ENCODE measurements around the gene EIF4E2. TPM values are rescaled to one million over a fixed set of nuclear protein-coding genes. Genes with fewer than 3 reads are reported as not detected.

Gene EIF4E2
- total RNA-seq, 1 experiment from 2014 or later, result 76.6 TPM

DNA sequence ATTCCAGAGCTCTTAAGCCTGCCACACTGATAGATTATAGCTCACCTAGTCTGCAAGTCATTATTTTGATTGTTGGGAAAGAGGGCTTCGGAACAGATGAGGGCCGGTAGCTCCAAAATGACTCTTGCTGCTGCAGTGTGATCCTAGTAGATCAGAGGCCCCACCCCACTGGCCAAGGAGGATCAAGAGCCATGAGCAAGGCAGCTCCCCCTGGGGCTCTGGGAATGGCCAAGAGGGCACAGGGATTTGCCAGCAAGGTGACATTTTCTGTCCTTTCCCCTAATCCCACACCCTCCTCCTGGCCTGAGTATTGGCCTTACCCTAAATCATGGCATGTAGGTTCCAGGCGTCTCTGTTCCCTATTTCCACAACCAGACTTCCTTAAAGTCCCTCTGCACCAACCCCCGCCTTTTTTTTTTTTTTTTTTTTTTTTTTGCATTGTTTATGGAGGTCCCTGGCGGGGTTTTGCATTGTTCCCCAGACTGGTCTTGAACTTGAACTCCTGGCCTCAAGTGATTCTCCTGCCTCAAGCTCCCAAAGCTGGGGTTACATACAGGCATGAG is 36.5 kb downstream of the EIF4E2 start:
- Mint-ChIP-seq H3K27me3 (ENCODE audit: unreplicated experiment) (no peaks in the 10 kb centered on the region), H3K36me3 (ENCODE audit: insufficient read depth, unreplicated experiment) (peaks cover 5% of the 10 kb centered on the region), H3K27ac (ENCODE audit: unreplicated experiment) (no peak overlapping the region), H3K4me1 (ENCODE audit: low read depth, unreplicated experiment) (peaks cover 12% of the 10 kb centered on the region), H3K4me3 (ENCODE audit: low read depth, unreplicated experiment) (no peak overlapping the region), H3K9me3 (ENCODE audit: low read depth, unreplicated experiment) (no peaks in the 10 kb centered on the region)
- no TSS peak for BruUV-seq (replicated peaks)
- CTCF ChIA-PET, result interaction anchor here (0.6 kb wide), 1 partner anchor 461 kb away, joined by 5 read pairs; no protein-coding TSS in a partner anchor
- TF ChIP-seq, protein P1, sequence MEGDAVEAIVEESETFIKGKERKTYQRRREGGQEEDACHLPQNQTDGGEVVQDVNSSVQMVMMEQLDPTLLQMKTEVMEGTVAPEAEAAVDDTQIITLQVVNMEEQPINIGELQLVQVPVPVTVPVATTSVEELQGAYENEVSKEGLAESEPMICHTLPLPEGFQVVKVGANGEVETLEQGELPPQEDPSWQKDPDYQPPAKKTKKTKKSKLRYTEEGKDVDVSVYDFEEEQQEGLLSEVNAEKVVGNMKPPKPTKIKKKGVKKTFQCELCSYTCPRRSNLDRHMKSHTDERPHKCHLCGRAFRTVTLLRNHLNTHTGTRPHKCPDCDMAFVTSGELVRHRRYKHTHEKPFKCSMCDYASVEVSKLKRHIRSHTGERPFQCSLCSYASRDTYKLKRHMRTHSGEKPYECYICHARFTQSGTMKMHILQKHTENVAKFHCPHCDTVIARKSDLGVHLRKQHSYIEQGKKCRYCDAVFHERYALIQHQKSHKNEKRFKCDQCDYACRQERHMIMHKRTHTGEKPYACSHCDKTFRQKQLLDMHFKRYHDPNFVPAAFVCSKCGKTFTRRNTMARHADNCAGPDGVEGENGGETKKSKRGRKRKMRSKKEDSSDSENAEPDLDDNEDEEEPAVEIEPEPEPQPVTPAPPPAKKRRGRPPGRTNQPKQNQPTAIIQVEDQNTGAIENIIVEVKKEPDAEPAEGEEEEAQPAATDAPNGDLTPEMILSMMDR (IDR thresholded peaks at IDR 0.05; ENCODE audit: unreplicated experiment), result no peak
- no peak for DNase-seq
- intact Hi-C loops (cut with micrococcal nuclease; ENCODE audit: unreplicated experiment), result no loop called here

DNA sequence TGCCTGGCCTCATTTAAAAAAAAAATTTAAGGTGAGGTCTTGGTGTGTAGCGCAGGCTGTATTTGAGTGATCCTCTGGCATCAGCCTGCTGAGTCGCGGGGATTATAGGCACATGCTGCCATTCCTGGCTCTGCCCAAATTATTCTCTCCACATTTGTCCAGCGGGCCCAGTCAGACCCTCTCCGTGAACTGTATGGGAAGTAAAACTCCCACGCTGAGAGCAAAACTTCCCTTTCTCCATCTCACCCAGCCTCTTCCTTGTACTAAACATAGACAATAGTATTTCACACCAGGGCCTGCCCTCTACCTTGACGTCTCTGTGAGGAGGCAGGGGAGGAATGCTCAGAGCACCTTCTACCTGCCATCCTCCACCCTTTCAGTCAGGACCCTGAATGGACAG is 37.0 kb downstream of the EIF4E2 start:
- BruUV-seq (replicated peaks), result no TSS peak
- Mint-ChIP-seq H3K27me3 (ENCODE audit: unreplicated experiment) (no peaks in the 10 kb centered on the region), H3K4me1 (ENCODE audit: low read depth, unreplicated experiment) (peaks cover 14% of the 10 kb centered on the region), H3K4me3 (ENCODE audit: low read depth, unreplicated experiment) (no peak overlapping the region), H3K27ac (ENCODE audit: unreplicated experiment) (no peak overlapping the region), H3K36me3 (ENCODE audit: insufficient read depth, unreplicated experiment) (peaks cover under 1% of the 10 kb centered on the region), H3K9me3 (ENCODE audit: low read depth, unreplicated experiment) (no peaks in the 10 kb centered on the region)
- TF ChIP-seq, protein P1 (IDR thresholded peaks at IDR 0.05; ENCODE audit: unreplicated experiment), result no peak
- CTCF ChIA-PET, result interaction anchor here (0.6 kb wide), 1 partner anchor 461 kb away, joined by 5 read pairs; no protein-coding TSS in a partner anchor
- DNase-seq, result no peak
- intact Hi-C loops (cut with micrococcal nuclease; ENCODE audit: unreplicated experiment), result no loop called here

DNA sequence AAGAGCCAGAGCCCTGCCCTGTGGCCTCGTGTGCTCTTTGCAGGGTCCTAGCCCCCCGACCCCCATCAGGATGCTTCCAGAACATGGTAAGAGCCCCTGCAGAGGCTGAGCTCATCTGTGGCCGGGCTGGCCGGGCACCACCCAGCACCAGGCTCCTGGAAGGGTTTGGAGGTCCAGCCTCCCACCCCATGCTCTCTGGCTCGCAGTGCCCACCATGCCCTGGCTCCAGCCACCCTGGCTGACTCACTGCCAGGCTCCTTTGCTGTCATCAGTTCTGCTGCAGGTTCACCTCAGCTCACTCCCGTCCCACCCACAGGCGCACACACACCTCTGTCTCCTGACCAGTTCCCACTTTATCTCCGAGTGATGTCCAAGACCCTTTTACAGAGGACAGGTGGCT is 37.5 kb downstream of the EIF4E2 start:
- no peak for DNase-seq
- no peaks in the 10 kb centered on the region for H3K27me3 Mint-ChIP-seq (ENCODE audit: unreplicated experiment)
- intact Hi-C loops (cut with micrococcal nuclease; ENCODE audit: unreplicated experiment), result no loop called here
- CTCF ChIA-PET, result no interaction called here
- H3K4me1 Mint-ChIP-seq (ENCODE audit: low read depth, unreplicated experiment), result peaks cover 19% of the 10 kb centered on the region
- peaks cover 5% of the 10 kb centered on the region for H3K36me3 Mint-ChIP-seq (ENCODE audit: insufficient read depth, unreplicated experiment)
- TF ChIP-seq, protein P1 (IDR thresholded peaks at IDR 0.05; ENCODE audit: unreplicated experiment), result no peak
- H3K4me3 Mint-ChIP-seq (ENCODE audit: low read depth, unreplicated experiment), result no peak overlapping the region
- no TSS peak for BruUV-seq (replicated peaks)
- H3K9me3 Mint-ChIP-seq (ENCODE audit: low read depth, unreplicated experiment), result no peaks in the 10 kb centered on the region
- no peak overlapping the region for H3K27ac Mint-ChIP-seq (ENCODE audit: unreplicated experiment)

DNA sequence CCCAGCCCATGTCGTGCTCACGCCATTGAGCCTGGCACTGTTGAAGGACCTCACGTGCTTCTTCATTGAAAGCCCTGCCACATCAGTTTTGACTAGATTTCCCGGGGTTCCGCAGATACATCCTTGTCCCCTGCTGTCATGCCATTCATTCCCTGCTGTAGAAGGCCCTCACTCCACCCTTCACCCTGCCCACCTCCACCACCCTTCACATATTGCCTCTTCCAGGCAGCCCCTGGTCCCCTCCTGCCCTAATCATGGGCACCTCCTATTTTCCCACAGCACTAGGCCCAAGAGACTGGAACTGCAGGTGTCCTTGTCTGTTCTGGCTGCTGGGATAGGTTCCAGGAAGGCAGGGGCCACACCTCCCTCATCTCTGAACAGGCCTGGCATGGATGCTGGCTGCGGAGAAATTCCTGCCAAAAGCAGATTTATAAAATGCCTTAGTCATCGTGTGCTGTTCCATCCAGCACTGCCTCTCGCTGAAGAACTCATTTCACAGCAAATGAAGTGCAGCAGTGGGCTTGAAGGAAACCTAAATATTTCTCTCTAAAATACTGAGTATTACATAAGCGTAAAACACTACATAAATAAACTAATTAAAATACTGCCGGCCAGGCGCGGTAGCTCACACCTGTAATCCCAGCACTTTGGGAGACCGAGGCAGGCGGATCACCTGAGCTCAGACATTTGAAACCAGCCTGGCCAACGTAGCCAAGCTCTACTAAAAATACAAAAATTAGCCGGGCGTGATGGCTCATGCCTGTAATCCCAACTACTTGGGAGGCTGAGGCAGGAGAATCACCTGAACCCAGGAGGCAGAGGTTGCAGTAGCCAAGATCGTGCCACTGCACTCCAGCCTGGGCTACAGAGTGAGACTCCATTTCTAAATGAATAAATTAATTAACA is 38.4 kb downstream of the EIF4E2 start:
- H3K36me3 Mint-ChIP-seq (ENCODE audit: insufficient read depth, unreplicated experiment), result peaks cover 9% of the 10 kb centered on the region
- peaks cover 25% of the 10 kb centered on the region for H3K4me1 Mint-ChIP-seq (ENCODE audit: low read depth, unreplicated experiment)
- H3K9me3 Mint-ChIP-seq (ENCODE audit: low read depth, unreplicated experiment), result no peaks in the 10 kb centered on the region
- intact Hi-C loops (cut with micrococcal nuclease; ENCODE audit: unreplicated experiment), result no loop called here
- BruUV-seq (replicated peaks), result no TSS peak
- peak; percentile 34 for DNase-seq
- peak overlapping the region; percentile 64 for H3K27ac Mint-ChIP-seq (ENCODE audit: unreplicated experiment)
- H3K27me3 Mint-ChIP-seq (ENCODE audit: unreplicated experiment), result no peaks in the 10 kb centered on the region
- CTCF ChIA-PET, result no interaction called here
- TF ChIP-seq, protein P1 (IDR thresholded peaks at IDR 0.05; ENCODE audit: unreplicated experiment), result no peak
- H3K4me3 Mint-ChIP-seq (ENCODE audit: low read depth, unreplicated experiment), result no peak overlapping the region

All from Calu3 (cell line).